GM21360 (cell line): ENCODE data around the gene EFNA2.

Source experiments
- ATAC-seq: cut with Tn5 transposase; IDR thresholded peaks from one replicate; pipeline ENCODE4 v1.9.1; 2021; ENCODE audit warnings: mild to moderate bottlenecking, moderate library complexity; ENCODE audit not compliant: unreplicated experiment

EFNA2 gene

GRCh38 chr19:1248786-1249297 lies 36.8 kb upstream of the EFNA2 start:
- peak; percentile 30 for ATAC-seq

GRCh38 chr19:1249298-1249989 lies 36.2 kb upstream of the EFNA2 start:
- peak; percentile 36 for ATAC-seq

- ATAC-seq: no peak
Observed at GRCh38 chr19:1249990-1250436, 35.7 kb upstream of the EFNA2 start.

GRCh38 chr19:1250437-1251260 lies 35.0 kb upstream of the EFNA2 start:
- no peak for ATAC-seq

- ATAC-seq: no peak
Observed at GRCh38 chr19:1251330-1252220, 34.1 kb upstream of the EFNA2 start.

- ATAC-seq: no peak
Observed at GRCh38 chr19:1252221-1252820, 33.4 kb upstream of the EFNA2 start.

- no peak for ATAC-seq
Observed at GRCh38 chr19:1252821-1253513, 32.7 kb upstream of the EFNA2 start.

GRCh38 chr19:1253514-1254080 lies 32.1 kb upstream of the EFNA2 start:
- ATAC-seq: no peak

GRCh38 chr19:1254081-1254527 lies 31.6 kb upstream of the EFNA2 start:
- ATAC-seq: no peak

GRCh38 chr19:1254530-1255185 lies 31.0 kb upstream of the EFNA2 start:
- ATAC-seq: no peak

- ATAC-seq: no peak
Observed at GRCh38 chr19:1255186-1256161, 30.2 kb upstream of the EFNA2 start.

GRCh38 chr19:1256646-1257474 lies 28.8 kb upstream of the EFNA2 start:
- no peak for ATAC-seq

- ATAC-seq: no peak
Observed at GRCh38 chr19:1257475-1258162, 28.1 kb upstream of the EFNA2 start.

GRCh38 chr19:1258163-1258492 lies 27.5 kb upstream of the EFNA2 start:
- no peak for ATAC-seq

- ATAC-seq: no peak
Observed at GRCh38 chr19:1258707-1259205, 26.9 kb upstream of the EFNA2 start.

- no peak for ATAC-seq
Observed at GRCh38 chr19:1259206-1259875, 26.3 kb upstream of the EFNA2 start.
